Peyer's patch (tissue), 4 donors: ENCODE data around the gene C1orf87.

Experiments
- POLR2A ChIP-seq, 2 donors: fragments of 450-650 bp; IDR thresholded peaks; one replicate each; pipeline ENCODE4 v1.5.1; 2017; ENCODE audit warnings: antibody characterized with exemption in 2 of 2, mild to moderate bottlenecking in 2 of 2, moderate library complexity in 2 of 2
- TF ChIP-seq, protein P1 (sequence below), 6 experiments: fragments of 450-650 bp in 4 of 6; fragments of 200-600 bp in 2 of 6; sonication (generic) in 1 of 6; IDR thresholded peaks; one replicate each; pipeline ENCODE4 v1.5.1; 2017 to 2019; ENCODE audit warnings: antibody characterized with exemption in 6 of 6, mild to moderate bottlenecking in 3 of 6, moderate library complexity in 1 of 6

DNA sequence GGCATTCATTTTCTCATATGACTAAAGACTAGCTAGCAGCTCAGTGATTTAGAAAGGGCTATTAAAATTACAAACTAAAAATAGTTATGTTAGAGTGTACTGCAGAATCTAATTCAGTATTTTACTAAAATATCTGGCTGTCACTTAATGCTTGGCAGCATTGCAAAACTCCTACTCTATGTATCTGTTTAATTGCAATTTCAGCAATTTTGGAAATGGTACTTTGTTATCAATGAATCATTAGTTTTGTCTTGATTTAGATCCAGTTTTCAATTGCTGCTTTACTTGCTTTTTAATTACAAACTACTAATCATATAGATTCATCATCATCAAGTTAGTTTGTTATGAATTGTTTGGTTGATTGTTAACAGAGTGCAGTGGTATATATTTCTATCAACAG, 19.2 kb downstream of the C1orf87 start:
- TF ChIP-seq, protein P1, sequence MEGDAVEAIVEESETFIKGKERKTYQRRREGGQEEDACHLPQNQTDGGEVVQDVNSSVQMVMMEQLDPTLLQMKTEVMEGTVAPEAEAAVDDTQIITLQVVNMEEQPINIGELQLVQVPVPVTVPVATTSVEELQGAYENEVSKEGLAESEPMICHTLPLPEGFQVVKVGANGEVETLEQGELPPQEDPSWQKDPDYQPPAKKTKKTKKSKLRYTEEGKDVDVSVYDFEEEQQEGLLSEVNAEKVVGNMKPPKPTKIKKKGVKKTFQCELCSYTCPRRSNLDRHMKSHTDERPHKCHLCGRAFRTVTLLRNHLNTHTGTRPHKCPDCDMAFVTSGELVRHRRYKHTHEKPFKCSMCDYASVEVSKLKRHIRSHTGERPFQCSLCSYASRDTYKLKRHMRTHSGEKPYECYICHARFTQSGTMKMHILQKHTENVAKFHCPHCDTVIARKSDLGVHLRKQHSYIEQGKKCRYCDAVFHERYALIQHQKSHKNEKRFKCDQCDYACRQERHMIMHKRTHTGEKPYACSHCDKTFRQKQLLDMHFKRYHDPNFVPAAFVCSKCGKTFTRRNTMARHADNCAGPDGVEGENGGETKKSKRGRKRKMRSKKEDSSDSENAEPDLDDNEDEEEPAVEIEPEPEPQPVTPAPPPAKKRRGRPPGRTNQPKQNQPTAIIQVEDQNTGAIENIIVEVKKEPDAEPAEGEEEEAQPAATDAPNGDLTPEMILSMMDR (IDR thresholded peaks at IDR 0.05), result no peak
- no peak for TF ChIP-seq POLR2A (IDR thresholded peaks at IDR 0.05)
